Stimulated activated CD8-positive, alpha-beta memory T cell treated with anti-CD3 and anti-CD28 coated beads, Interleukin-4, amount 100 ng/mL, for 4 hours (primary cell): ENCODE measurements around the gene LRCH1.

Experiments used
- DNase-seq, 2 donors: peaks; one replicate each; pipeline ENCODE4 v3.0.0-alpha.2; 2020; ENCODE audit warnings: low read depth in 2 of 2, low spot score in 1 of 2

The LRCH1 gene

DNA sequence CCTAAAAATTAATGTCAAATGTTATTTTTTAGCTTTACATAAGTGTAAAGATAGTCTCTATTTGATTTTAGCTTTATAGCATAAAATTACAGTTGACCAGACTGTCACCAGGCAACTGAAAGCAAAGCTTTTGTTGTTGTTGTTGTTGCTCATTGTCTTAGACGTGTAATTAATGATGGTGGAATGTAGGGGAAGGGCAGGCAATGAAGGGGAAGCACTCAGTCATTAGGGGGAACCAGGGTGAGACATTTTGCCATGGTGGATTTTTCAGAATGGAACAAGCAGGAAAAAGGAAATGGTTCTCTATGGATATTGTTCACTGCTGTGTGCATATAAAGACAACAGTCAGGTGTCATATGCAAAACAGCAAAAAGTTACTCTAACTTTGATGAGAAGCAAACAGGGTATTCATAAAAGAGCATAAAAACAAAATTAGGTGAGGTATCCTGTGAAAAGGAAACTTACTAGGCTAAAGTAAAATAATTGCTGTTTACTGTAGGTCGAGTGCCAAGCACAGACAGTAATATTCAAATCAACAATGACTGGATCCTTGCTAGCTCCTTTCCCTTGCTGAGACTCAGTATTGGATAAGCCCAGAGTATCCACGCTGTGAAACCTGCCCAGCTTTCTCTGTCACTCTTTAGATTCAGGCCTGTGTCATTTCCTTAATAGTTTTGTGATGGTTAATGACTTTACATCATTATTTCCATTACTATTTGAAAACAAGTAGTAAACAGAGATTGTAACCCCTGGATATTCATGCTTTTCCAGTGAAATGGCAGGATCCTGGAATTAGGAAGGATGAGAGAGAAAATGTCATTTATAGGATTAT, 110.5 kb downstream of the LRCH1 start:
- no peak for DNase-seq

DNA sequence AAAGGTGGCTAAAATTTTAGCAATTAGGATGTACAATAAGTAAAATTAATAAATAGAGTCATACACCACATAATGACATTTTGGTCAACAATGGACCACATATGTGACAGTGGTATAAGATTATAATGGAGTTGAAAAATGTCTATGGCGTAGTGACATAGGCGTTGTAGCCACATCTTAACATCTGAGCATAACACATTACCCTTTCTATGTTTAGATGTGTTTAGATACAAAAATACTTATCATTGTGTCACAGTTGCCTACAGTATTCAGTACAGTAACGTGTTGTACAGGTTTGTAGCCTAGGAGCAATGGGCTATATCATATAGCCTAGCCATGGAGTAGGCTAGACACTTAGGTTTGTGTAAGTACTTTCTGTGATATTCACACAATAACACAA, 111.2 kb downstream of the LRCH1 start:
- no peak for DNase-seq

DNA sequence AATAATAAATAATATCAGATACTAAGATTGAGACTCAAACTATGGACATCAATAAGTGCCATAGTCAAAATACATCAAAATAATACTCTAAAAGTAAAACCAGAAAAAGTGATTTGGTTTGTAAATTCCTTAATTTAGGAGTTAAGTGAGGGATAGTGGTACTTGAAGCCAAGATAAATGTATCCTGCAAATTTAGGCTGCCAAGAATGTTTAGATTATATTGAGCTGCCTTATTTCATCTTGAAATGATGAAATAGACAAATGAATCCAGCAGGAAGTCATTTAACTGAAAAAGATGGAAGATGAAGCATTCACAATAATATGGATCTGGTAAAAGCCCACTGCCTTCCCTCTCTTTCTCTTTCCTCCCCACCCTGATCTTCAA, 112.3 kb downstream of the LRCH1 start:
- DNase-seq = no peak

DNA sequence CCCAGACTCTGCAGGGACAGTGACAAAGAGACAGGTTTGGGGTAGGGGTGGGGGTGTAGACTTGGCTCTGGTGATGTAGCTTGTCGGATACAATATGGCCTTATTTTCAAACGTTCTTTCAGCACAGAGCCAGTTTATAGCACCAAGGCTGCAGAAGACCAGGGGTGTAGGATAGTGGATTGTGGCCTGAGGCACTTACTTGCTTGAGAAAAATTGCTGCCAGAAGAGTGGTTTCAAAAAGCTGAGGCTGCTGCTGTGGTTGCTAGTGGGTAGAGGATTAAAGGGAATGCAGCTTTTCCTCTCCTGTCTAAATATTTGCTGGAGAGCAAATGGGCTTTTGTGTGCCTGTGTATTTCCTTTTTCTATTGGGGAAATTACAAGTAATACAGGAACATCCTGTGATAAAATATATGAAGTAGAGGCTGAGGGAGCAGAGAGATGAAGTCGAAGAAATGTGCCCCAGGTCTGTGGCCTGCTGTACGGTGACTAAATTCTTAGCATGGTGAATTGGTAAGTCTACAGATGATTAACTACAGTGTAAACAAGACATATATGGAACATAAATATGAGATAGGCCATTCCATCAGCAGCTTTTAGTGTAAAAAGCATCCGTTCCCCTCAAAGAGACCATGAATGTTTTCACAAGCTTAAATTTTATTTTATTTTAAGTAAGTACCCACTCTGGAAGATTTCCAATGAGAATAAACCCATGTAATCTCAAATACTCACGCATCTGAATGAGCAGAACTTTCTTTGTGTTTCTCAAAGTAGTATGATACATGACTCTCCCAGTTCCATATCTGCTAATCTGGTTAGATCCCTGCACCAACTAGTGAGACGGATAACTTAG, 112.9 kb downstream of the LRCH1 start:
- no peak for DNase-seq

DNA sequence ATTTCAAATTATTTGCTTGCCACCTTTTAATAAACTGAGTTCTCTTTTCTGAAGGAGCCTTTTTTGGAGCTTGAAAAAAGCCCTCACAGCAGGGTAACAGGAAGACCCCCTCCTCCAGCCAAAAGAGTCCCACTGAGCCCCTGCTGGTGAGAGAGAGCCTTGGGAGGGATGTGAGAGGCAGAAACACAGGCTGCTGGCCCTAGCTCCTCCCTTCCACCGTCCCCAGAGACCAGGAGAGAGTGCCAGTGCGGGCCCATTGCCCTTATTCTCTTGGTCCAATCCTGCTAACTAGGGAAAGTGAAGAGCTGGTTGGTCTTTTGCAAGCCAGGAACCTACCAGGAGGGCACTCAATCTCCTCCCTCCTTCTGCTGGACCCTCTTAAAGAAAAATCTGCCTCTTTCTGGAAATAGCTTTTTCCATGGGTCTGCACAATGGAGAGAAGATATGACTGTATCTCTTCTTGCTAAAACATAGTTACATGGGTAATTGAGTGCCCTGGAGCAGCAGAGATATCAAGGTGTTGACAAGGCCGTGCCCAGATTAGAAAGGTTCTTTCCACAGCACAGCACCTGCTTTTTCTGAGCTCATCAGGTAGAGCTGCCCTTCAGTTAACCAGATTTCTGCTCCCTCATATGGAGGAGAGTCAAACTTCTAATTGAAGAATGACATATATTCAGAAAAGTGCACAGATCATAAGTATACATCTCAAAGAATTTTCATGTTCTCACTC, 113.9 kb downstream of the LRCH1 start:
- no peak for DNase-seq

DNA sequence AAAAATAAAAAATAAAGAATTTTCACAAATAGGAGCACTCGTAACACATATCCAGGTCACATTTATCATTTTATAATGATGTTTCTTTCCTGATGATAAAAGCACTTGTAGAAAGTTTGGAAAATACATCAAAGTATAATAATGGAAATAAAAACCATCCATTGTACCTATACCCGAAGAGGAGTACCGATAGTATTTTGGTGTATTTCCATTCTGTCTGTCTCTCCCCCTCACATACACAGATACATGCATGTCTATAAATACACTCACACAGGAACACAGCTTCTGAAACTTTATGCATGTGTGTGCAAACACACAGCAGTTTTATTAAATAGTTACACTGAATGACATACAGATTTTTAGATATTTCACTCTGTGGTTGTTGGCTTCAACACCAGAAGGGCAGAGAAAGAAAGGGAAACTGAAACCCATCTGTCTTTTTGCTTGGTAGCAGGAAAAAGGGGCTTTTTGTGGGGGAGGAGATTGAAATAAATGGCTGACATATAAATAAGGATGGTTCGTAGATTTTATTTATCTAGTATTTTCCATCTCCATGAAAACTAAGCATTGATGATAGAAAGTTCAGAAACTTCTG, 114.8 kb downstream of the LRCH1 start:
- no peak for DNase-seq

DNA sequence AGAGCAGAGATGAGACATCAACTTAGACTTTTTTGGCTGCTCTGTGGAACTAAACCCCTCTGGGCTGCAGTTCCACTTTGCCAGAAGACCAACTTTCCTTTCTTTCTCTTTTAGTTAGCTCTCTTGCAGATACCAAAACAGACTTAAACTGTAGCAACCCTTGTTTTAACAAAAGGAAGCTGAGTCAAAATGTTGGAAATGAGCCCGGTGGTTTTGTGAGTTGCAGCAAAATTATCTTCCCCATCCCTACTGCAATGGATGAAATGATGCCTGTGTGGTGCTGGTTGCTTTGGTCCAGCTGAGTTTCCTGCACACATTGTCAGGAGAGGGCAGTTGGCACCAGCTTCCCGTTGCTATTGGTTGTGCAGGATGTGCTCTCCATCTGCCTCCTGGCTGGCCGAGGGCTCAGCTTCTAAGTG, 115.3 kb downstream of the LRCH1 start:
- DNase-seq = no peak

DNA sequence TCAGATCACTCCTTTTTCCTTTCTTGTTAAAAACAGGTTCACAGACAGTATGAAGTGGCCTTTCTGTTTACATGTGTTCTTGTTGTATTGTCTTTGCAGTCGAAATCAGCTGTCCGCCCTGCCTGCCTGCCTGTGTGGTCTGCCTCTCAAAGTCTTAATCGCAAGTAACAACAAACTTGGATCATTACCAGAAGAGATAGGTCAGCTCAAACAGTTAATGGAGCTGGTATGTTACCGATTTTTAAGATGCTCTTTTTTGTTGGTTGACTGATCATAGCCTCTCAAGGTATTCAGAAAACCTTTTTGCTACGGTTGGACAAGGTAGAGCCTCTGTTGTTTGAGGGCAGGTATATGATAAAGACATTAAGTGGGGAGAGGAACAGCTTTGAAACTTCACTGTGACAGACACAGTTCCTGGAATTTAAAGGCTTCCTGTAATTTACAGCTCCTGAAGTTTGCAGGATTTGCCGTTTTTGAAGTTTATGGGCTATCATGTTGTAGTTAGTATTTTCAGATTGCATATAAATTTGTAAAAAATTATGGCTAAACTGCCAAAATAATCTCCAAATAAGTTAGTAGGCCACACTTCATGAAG, 116.1 kb downstream of the LRCH1 start:
- DNase-seq = no peak

DNA sequence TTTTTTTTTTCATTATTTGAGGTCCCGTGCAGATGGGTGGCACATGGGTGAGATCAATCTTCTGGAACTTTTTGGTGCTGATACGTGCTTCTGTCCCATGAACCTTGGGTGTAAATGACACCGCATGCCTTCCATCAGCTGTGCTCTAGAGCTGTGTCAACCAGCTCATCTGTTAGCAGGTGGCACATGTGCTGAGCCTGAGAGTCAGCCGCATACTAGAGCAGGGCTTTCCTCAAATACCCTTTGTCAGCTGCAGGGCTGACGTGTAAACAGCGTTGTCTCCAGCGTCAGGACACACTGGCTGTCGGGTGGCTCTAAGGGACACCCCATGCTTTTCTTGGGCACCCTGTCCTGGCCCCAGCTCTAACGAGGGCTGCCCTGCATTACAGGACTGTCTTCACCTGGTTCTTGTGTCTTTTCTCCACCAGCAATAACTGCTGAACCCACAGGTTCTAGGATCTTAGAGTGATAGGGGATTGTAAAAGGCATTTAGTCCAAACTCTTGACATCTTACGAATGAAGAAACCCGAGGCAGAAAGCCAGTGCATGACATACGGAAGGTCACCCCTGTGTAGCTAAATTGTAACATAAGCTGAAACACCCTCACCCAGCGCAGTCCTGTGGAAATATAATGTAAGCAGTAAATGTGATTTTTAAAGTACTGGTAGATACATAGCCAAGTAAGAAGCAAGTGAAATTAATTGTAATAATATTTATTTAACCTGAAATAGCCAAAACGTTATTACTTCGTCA, 119.5 kb downstream of the LRCH1 start:
- no peak for DNase-seq

DNA sequence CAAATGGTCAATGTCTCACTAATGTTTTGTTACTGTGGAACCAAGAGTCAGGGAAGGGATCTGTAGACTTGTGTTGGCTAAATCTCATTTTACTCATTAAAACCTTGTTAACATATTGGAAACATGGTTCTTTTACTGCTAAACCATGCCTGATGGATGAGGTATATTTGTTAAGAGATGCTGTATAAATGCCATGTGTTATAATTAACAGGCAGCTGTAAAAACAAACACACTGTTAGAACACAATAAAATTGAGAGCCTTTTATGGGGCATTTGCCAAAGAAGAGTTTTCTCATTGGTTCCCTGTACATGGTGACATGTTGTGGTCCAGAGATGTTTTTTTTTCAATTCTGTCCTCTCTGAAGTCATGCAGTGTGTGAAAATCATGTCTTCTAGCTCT, 122.0 kb downstream of the LRCH1 start:
- DNase-seq = no peak

DNA sequence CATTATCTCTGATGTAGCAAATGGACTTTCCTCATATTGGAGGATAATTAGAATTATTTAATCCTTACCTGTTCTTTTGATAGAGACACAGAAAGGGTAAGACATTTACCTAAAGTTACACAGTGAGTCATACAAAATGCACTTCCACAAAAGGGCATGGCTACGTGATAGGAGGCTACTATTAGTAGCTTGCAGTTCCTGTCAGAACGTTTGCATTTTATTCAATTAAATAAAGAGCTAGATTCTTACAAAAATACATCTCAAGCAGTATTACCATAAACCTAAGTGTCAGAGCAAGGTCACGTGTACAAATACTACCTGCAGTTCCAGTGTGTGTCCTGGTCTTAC, 123.4 kb downstream of the LRCH1 start:
- DNase-seq = no peak

DNA sequence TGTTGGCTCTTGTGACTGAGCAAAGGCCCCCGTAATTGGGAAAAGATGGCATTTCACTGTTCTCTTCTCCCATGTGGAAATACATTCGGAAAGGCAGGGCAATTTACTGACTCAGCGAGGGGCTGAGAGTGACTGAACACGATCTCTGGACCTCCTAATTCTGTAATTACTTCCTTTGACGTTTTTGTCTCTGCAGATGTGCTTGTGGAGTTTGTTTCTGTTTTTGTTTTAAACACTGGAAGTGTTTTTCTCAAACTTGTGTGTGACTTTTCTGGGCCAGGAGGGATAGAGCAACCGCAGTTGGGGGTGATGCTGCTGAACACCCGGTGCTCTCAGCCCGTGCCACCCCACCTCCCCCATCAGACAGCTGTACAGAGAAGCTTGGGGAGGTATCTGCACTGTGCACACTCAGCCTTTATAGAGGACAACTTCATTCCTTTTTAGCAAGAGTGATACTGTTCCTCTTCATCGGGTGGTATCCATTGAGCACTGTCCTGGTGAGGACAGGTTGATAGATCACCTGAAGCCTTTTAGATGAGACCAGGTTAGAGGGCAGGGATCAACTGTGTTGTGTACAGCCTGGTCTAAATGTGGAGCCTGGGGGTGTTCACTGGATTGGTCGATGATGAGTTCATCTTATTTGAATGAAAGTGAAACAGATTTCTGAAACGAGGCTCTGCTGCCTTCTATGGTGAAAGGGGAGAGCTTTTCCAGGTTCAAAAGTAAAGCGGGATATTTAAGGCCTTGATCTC, 126.6 kb downstream of the LRCH1 start:
- DNase-seq = no peak

DNA sequence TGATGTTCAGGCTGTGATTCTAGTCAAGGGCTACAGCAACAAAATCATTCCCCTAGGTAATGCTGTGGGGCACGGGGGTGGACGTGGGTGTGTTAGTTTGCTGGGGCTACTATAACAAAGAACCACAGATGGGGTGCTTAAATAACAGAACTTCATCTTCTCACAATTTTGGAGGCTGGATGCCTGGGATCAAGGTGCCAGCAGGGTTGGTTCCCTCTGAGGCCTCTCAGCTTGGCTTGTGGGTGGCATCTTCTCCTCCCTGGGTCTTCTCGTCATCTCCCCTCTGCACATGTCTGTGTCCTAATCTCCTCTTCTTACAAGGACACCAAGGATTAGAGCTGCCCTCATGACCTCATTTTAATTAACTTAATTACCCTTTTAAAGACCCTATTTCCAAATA, 129.0 kb downstream of the LRCH1 start:
- DNase-seq = no peak

DNA sequence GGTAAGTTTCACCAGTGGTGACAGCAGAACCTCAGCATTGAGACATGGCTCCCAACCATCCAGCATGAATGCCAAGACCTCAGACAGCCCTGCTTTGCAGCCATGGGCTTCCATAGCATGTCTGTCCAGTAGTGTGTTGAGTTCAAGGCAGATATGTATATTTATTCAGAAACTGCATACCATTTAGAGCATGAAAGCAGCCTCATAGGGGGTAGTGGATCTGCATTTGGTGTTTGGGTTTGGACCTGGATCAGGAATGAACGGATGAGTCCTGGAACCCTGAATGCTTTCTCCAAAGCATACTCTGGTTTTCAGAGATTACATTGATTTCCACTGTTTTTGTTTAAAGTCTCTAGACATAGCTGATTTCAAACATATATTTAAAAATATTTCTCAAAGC, 129.7 kb downstream of the LRCH1 start:
- DNase-seq = no peak

DNA sequence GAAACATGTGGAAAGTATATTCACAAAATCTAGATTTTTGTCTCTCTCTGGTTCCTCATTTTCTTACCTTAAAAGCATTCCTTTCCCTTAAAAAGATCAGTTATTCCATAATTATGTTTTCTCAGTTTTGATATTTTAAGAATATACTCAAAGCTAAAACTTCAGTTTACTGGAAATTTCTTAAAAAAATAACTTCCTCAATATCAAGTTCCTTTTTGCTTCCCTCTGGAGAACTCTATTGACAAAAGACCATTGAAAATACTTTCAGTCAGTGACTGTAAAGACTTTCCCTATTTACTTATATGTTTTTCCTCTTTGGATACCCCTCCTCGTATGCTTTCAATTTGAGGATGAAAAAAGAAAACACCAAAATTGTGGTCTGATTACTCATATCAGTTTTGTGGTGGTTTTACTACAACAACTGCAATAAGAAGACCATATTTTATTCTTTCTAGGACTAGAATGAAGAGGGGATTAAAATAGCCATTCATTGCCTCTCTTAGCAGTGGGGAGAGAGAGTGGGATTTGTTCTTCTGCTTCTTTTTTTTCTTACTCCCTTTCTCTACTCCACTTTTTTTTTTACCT, 130.8 kb downstream of the LRCH1 start:
- no peak for DNase-seq

DNA sequence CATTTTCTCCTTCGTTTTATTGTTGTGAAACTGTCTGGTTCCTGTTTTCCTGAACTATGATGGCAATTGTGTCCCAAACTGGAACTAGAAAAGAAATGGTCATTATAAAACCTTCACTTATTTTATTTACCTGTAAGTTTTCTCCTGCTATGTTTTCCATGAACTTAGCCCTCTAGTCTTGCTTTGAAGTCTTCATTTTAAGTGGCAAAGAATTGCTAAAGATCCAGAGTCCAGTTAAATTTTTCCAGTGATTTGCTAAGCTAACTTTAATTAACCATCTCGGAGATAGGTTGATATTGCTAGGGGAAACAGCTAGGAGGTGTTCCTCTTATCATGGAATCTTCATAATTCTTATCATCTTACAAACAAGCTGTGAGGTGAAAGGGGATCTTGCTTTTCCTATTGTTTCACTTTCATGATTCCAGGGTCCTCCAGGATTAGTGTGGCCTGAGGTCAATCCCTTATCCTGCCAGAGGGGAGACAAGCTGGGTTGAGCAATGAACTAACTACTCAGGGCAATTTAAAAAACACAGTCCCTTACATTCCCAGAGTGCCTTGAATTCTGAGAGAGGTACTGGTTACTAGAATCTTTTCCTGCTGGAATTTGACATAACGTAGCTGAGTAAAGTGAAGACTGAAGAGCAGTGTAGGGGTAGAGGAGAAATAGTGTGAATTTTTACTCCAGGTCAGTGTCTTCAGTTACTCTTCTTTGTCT, 131.5 kb downstream of the LRCH1 start:
- no peak for DNase-seq

DNA sequence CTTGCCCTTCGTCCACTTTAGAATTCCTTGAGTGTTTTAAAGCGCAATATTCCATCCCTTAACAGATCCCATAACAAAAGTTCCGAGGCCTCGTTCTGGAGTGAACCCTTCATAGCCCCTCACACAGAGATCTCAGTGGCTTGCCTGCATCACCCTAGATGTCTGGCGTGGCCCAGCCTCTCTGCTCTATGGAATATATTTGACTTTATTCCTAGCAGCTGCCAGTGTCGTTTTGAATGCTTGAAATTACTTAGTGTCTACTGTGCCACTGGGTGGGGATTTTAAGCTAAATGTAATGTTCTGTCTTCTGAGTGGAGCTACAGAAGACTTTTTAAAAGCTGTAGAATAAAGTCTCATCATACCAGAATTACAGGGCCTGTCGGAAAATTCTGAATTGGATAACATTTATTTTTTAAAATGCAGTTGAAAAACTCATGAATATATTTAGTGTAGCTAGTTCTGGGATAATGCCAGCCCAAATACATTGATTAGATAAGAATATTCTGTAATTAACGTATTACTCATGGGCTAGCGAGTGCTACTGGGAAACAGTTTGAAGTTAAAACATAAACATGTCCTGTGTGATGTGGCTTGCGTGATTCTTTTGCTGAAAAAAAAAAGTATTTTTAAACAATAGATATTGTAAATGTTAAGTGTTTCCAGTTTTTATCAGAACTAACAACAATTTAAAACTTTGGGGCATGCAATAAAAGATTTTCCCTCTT, 132.2 kb downstream of the LRCH1 start:
- DNase-seq = no peak

DNA sequence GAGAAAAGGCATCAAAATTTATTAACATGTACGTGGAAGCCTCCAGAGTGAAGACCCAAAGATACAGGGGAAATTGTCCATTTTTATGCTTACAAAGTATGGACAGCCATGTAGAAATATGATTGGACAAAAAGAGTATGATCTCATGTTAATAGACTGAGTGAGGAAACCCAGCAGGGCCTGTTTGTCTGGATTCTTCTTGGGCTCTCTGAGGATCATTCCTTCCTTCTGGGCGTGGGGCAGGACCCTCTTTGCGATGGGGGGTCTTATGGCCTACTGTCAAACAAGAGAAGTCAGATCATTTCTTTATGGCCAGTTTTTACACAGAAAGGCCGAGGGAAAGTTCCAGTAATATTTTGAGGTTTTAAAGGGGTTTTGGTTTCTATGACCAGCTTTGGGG, 133.2 kb downstream of the LRCH1 start:
- no peak for DNase-seq
